Stimulated activated CD8-positive, alpha-beta memory T cell treated with anti-CD3 and anti-CD28 coated beads, Interleukin-4, amount 100 ng/mL, for 24 hours (primary cell): ENCODE data around the gene PLEKHO2.
A peak's percentile ranks its signal among the peaks of the same experiment; 100 is the strongest.

ENCODE experiments used
- DNase-seq: peaks from one replicate; pipeline ENCODE4 v3.0.0-alpha.2; 2020; ENCODE audit warnings: low read depth

PLEKHO2 gene

GRCh38 chr15:64894395-64895056 is 52.8 kb downstream of the PLEKHO2 start:
- DNase-seq, result peak; percentile 57

DNA sequence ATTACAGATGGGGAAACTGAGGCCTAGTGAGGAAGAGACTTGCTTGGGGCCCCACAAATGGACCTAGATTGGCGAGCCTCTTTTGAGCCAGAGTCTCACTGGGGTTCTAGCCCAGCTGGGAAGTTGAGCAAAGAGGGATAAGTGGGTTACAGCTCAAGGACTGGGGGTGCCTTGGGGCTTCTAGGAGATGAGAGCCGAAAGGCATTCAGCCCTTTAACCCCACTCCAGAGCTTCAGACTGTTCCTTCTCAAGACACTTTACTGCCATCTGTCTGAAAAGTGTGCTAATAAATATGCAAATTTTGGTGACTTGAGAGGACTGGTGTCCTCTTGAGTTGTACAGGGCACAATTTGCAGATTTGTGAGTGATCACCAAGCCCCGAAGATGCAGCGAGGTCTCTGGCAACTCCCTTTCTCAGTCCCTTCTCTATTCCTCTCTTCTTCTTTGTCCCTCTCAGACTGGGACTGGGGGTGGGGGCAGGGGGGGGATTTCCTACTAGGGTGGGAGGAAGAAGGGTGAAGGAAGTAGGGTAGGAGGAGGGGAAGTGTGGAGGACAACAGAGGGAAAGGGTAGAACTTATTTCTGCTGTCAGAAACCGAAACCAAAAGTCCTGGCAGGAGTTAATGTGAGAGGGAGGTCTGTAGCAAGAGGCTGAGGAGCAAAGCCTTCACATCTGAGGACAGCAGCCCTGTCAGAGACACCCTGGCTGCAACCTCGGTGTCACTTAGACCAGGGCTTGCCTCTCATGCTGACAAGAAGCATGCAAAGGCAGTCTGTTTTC is 53.8 kb downstream of the PLEKHO2 start:
- DNase-seq, result no peak

DNA sequence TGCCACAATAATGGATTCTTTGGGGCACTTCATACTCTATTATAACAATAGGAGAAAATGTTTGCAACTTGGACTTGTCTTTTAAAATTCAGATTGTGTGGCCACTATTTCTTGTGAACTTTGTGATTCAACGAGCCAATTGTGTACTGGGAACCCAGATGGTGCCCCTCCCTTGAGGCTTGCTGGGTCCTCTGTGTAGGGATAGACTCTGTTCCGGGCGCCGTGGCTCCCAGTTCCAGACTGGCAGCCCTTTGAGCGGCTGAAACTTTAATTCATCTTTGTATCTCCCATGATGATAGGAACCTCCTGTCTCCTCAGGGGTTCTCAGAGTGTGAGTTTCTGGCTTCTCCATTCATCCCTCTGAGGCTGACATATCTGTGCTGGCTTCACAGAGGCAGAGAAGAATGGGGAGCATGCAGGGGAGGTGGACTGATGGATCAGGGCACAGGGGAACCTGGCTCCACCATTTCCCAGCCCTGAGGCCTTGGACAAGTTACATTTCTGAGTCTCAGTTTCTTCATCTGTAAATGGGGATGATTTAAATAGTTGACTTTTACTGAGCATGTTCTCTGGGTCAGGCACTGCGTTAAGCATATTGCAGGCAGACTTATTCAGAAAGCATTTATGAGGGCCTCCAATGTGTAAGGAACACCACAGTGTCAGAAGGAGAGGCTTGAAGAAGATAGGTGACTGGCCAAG is 54.8 kb downstream of the PLEKHO2 start:
- no peak for DNase-seq

GRCh38 chr15:64897345-64897985 is 55.8 kb downstream of the PLEKHO2 start:
- no peak for DNase-seq

- DNase-seq, result no peak
Measured at GRCh38 chr15:64898406-64898805, 56.7 kb downstream of the PLEKHO2 start.

GRCh38 chr15:64901141-64901540 is 59.4 kb downstream of the PLEKHO2 start:
- DNase-seq, result no peak

- no peak for DNase-seq
Measured at GRCh38 chr15:64901914-64902313, 60.2 kb downstream of the PLEKHO2 start.

GRCh38 chr15:64902863-64903262 is 61.1 kb downstream of the PLEKHO2 start:
- no peak for DNase-seq

DNA sequence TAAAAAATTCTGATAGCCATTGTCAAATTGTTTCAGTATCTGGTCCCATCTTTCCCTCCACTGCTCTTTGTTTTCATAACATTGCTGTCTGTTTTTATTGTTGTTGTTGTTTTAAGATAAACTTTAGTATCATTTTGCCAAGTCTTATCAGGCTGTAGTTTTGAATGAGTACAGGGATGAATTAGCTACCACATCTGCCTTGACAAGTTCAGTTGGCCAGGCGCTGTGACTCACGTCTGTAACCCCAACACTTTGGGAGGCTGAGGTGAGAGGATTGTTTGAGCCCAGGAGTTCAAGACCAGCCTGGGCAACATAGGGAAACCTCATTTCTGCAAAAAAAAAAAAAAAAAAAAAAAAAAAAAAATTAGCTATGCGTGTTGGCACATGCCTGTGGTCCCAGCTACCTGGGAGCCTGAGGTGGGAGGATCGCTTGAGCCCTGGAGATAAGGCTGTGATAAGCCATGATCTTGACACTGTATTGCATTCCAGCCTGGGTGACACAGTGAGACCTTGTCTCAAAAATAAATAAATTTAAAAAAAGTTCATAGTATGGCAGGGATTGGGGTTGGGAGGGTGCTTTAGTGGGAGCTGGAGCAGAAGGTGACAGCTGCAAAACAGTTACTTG is 61.7 kb downstream of the PLEKHO2 start:
- no peak for DNase-seq

- no peak for DNase-seq
Measured at GRCh38 chr15:64904189-64904588, 62.5 kb downstream of the PLEKHO2 start.

DNA sequence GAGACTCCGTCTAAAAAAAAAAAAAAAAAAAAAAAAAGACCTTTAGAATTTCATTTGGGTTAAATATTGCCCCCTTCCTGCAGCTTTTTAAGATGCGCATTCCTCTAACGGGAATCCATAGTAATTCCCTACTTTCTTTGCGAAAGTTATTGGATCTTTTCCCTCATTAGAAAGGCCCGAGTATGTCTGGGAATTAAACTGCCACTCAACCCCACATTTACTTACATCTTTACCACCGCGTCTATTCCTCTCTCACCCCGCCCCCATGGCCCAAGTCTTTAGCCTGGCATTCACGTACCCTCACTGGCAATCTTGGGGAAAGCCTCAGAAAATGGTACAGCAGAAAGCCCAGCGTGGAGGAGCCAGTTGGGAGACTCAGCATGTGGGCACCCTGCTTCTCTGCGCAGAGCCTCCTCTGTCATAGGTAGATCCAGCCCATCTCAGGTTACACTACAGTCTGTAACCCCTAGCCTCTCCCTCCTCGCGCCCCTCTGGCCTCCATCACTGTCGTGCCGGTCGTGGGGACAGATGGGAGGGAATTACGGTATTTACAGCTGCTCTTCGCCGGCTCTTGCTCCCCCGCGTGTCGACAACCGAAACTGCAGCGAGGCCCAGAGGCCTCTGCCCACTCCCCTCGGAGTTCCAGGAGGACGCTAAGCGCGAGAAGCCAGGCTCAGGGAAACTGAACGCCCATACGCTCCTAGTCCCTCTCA is 63.6 kb downstream of the PLEKHO2 start:
- peak; percentile 74 for DNase-seq

DNA sequence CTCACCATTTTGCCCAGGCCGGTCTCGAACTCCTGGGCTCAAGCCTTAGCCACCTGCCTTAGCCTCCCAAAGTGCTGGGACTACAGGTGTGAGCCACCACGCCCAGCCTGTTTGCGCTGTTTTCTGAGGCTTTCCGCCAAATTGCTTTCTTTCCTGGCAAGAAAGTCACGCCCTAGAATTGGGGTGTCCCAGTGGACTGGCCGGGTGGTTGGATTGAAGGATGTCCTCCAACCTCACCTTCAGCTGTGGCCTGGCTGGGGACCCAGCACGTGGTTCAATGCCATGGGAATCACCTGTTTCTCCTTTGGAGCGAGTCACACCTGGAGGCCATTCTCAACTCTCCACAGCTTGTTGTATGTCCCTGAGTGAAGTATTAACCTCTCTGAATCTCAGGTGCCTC is 64.2 kb downstream of the PLEKHO2 start:
- DNase-seq, result no peak

DNA sequence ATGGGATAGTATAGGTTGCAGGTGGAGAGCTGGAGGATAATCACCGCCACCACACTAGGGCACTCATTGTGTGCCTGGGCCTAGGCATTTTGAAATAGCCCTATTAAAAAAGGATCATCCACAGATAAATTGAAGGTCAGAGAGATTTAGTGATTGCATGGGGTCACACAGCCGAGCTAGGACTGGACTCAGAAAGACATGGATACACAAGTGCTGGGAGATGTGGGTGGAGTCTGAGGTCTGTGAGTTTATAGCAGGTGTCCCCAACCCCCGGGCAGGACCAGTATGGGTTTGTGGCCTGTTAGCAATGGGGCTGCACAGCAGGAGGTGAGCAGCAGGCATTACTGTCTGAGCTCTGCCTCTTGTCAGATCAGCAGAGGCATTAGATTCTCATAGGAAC is 64.7 kb downstream of the PLEKHO2 start:
- DNase-seq, result no peak

- DNase-seq, result no peak
Measured at GRCh38 chr15:64907991-64908390, 66.3 kb downstream of the PLEKHO2 start.

- DNase-seq, result no peak
Measured at GRCh38 chr15:64909546-64909945, 67.8 kb downstream of the PLEKHO2 start.

- DNase-seq, result no peak
Measured at GRCh38 chr15:64911311-64912186, 69.8 kb downstream of the PLEKHO2 start, which contains the start of gene ANKDD1A. ANKDD1A (plus strand) TSS chr15:64911902; CDS start chr15:64911931, 29 bp downstream.

- DNase-seq, result no peak
Measured at GRCh38 chr15:64912379-64913325, 70.9 kb downstream of the PLEKHO2 start.

- no peak for DNase-seq
Measured at GRCh38 chr15:64915518-64916227, 74.0 kb downstream of the PLEKHO2 start.
